ENCODE data around the gene ATP8A2. TPM values are rescaled to one million over a fixed set of nuclear protein-coding genes. Genes with fewer than 3 reads are reported as not detected.

The ATP8A2 gene
- total and polyA plus RNA-seq, 2 of the 4 experiments (the other 2 are of a cell fraction), result 0.02 to 0.18 TPM

DNA sequence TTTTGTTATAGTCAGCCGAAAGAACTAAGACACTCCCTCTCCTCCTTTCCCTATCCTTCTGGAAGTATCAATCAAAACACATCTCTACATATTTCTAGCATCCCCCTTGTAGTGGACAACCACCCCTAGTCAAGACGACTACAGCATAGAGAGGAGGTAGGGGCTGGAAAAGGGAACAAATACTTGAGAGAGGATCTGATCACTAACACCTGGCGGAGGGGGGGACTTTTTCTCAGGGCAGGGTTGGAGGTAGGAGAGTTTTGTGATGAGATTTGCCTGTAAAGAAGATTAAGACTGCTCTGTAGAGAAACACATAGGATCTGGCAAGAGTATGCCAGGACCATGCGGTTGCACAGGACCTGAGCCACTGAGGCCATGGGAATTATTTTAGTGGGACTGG is 471.9 kb downstream of the ATP8A2 start:
- BruUV-seq (replicated peaks), result no TSS peak
- WGBS, 2 experiments (ENCODE audit: extremely low coverage in 2 of 2, insufficient read length in 1 of 2), result no CpG with 5 or more reads among the region's 4 CpGs
- Histone ChIP-seq H2BK120ac (ENCODE audit: low read depth, low read length) (no peak overlapping the region), H3K56ac (ENCODE audit: extremely low read depth, insufficient read depth, low read length) (no peak overlapping the region), H3K23ac (ENCODE audit: low read depth, low read length) (no peak overlapping the region), H4K5ac (ENCODE audit: low read depth, low read length) (no peak overlapping the region), H3K36me3 (ENCODE audit: control insufficient read depth, insufficient read depth, low read length) (no peaks in the 10 kb centered on the region), H2AK5ac (ENCODE audit: low read depth, low read length) (no peak overlapping the region), H3K79me1 (ENCODE audit: low read depth in 1 of 2, low read length in 2 of 2) (no peaks in the 10 kb centered on the region), H3K27ac (ENCODE audit: insufficient read depth, low read length) (no peak overlapping the region), H3K4me3 (ENCODE audit: insufficient read depth, low read depth, low read length) (no peak overlapping the region), H3K4me1 (ENCODE audit: control insufficient read depth, insufficient read depth, low read length) (no peaks in the 10 kb centered on the region), H2BK5ac (ENCODE audit: low read depth, low read length, poor library complexity, severe bottlenecking) (no peak overlapping the region), H3K9me3 (ENCODE audit: control insufficient read depth, insufficient read depth, low read length) (peaks cover 2% of the 10 kb centered on the region), H2BK20ac (ENCODE audit: low read depth, low read length) (no peak overlapping the region), H2AK9ac (replicated peaks; ENCODE audit: low read depth, low read length, poor library complexity) (no peak overlapping the region), H3K9me1 (ENCODE audit: insufficient read depth, low read length) (no peaks in the 10 kb centered on the region), H4K20me1 (ENCODE audit: insufficient read depth, low read length) (no peaks in the 10 kb centered on the region), H3K4me2 (ENCODE audit: low read depth, low read length) (no peak overlapping the region), H2AFZ (replicated peaks; ENCODE audit: low read length, poor library complexity) (no peak overlapping the region), H3K4ac (ENCODE audit: low read depth, low read length) (no peak overlapping the region), H3K14ac (replicated peaks; ENCODE audit: low read depth, low read length) (no peak overlapping the region), H3K9ac (ENCODE audit: low read depth, low read length) (no peak overlapping the region), H3K18ac (ENCODE audit: low read depth, low read length) (no peak overlapping the region), H4K8ac (ENCODE audit: low read depth in 2 of 2, low read length in 2 of 2) (no peak overlapping the region), H2BK15ac (ENCODE audit: low read depth, low read length) (no peak overlapping the region), H4K91ac (ENCODE audit: insufficient read depth, low read depth, low read length) (no peak overlapping the region), H3K27me3 (ENCODE audit: control insufficient read depth, insufficient read depth, low read length) (no peaks in the 10 kb centered on the region)
- POLR2A ChIA-PET (ENCODE audit: unreplicated experiment), result no interaction called here
- dilution Hi-C loops (cut with HindIII; ENCODE audit: low sequenced_read_pairs, unreplicated experiment) (no loop called here), in situ Hi-C loops (cut with MboI; ENCODE audit: low sequenced_read_pairs) (no loop called here), intact Hi-C loops (cut with micrococcal nuclease) (no loop called here)
- ATAC-seq (ENCODE audit: low read depth) (no peak), DNase-seq (no peak)
- CTCF ChIA-PET, result no interaction called here
- TF ChIP-seq CEBPB (IDR thresholded peaks at IDR 0.05; ENCODE audit: low read depth, low read length) (no peak), CHD1 (IDR thresholded peaks at IDR 0.05; ENCODE audit: low read depth, low read length) (no peak), RCOR1 (IDR thresholded peaks at IDR 0.05; ENCODE audit: insufficient replicate concordance, low read length) (no peak), BHLHE40 (IDR thresholded peaks at IDR 0.05; ENCODE audit: low read depth, low read length) (no peak), MAZ (IDR thresholded peaks at IDR 0.05; ENCODE audit: borderline replicate concordance, low read depth, low read length) (no peak), NFE2L2 (IDR thresholded peaks at IDR 0.05; ENCODE audit: low read depth, low read length) (no peak), RFX5 (IDR thresholded peaks at IDR 0.05; ENCODE audit: low read depth, low read length) (no peak)
- TF ChIP-seq, protein P1, sequence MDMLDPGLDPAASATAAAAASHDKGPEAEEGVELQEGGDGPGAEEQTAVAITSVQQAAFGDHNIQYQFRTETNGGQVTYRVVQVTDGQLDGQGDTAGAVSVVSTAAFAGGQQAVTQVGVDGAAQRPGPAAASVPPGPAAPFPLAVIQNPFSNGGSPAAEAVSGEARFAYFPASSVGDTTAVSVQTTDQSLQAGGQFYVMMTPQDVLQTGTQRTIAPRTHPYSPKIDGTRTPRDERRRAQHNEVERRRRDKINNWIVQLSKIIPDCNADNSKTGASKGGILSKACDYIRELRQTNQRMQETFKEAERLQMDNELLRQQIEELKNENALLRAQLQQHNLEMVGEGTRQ (IDR thresholded peaks at IDR 0.05; ENCODE audit: low read depth, low read length), result no peak
- TF ChIP-seq, protein P2, sequence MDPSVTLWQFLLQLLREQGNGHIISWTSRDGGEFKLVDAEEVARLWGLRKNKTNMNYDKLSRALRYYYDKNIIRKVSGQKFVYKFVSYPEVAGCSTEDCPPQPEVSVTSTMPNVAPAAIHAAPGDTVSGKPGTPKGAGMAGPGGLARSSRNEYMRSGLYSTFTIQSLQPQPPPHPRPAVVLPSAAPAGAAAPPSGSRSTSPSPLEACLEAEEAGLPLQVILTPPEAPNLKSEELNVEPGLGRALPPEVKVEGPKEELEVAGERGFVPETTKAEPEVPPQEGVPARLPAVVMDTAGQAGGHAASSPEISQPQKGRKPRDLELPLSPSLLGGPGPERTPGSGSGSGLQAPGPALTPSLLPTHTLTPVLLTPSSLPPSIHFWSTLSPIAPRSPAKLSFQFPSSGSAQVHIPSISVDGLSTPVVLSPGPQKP (IDR thresholded peaks at IDR 0.05; ENCODE audit: borderline replicate concordance, low read depth, low read length), result no peak
- TF ChIP-seq, protein P3, sequence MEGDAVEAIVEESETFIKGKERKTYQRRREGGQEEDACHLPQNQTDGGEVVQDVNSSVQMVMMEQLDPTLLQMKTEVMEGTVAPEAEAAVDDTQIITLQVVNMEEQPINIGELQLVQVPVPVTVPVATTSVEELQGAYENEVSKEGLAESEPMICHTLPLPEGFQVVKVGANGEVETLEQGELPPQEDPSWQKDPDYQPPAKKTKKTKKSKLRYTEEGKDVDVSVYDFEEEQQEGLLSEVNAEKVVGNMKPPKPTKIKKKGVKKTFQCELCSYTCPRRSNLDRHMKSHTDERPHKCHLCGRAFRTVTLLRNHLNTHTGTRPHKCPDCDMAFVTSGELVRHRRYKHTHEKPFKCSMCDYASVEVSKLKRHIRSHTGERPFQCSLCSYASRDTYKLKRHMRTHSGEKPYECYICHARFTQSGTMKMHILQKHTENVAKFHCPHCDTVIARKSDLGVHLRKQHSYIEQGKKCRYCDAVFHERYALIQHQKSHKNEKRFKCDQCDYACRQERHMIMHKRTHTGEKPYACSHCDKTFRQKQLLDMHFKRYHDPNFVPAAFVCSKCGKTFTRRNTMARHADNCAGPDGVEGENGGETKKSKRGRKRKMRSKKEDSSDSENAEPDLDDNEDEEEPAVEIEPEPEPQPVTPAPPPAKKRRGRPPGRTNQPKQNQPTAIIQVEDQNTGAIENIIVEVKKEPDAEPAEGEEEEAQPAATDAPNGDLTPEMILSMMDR (conservative IDR thresholded peaks at IDR 0.05; ENCODE audit: low read depth, low read length), result no peak
